Neural crest cell (in vitro differentiated cells): Measurements from ENCODE around the gene MGP. TPM values are rescaled to one million over a fixed set of nuclear protein-coding genes. Genes with fewer than 3 reads are reported as not detected.

Experiments
- DNase-seq: peaks from one replicate; pipeline ENCODE4 v3.0.0; 2021; ENCODE audit warnings: low read depth, mixed read lengths, low spot score
- H3K27ac Mint-ChIP-seq: one replicate; pipeline ENCODE4 v1.8.0; 2021; ENCODE audit warnings: mild to moderate bottlenecking, mixed read lengths; ENCODE audit not compliant: unreplicated experiment
- H3K27me3 Mint-ChIP-seq: 2 replicates; pipeline ENCODE4 v1.8.0; 2021; ENCODE audit warnings: low read depth, mild to moderate bottlenecking, mixed read lengths
- H3K36me3 Mint-ChIP-seq: 2 replicates; pipeline ENCODE4 v1.8.0; 2021; ENCODE audit warnings: low read depth, mild to moderate bottlenecking, mixed read lengths
- H3K4me1 Mint-ChIP-seq: 2 replicates; pipeline ENCODE4 v1.8.0; 2021; ENCODE audit warnings: mixed read lengths
- H3K4me3 Mint-ChIP-seq: one replicate; pipeline ENCODE4 v1.8.0; 2021; ENCODE audit warnings: mild to moderate bottlenecking, mixed read lengths
- H3K9me3 Mint-ChIP-seq: 2 replicates; pipeline ENCODE4 v1.8.0; 2021; ENCODE audit warnings: mixed read lengths
- total RNA-seq: library from RNA; stranded (reverse); gene quantifications from 2 replicates; pipeline ENCODE4 v1.2.1, GENCODE V29; 2021
- TF ChIP-seq, protein P1 (sequence below): fragments of 200-600 bp; sonication (generic); conservative IDR thresholded peaks from 2 replicates; pipeline ENCODE4 v1.5.0; 2021; ENCODE audit warnings: antibody characterized with exemption, mild to moderate bottlenecking

Gene MGP
- total RNA-seq, 1 donor from 2014 or later: not detected

DNA sequence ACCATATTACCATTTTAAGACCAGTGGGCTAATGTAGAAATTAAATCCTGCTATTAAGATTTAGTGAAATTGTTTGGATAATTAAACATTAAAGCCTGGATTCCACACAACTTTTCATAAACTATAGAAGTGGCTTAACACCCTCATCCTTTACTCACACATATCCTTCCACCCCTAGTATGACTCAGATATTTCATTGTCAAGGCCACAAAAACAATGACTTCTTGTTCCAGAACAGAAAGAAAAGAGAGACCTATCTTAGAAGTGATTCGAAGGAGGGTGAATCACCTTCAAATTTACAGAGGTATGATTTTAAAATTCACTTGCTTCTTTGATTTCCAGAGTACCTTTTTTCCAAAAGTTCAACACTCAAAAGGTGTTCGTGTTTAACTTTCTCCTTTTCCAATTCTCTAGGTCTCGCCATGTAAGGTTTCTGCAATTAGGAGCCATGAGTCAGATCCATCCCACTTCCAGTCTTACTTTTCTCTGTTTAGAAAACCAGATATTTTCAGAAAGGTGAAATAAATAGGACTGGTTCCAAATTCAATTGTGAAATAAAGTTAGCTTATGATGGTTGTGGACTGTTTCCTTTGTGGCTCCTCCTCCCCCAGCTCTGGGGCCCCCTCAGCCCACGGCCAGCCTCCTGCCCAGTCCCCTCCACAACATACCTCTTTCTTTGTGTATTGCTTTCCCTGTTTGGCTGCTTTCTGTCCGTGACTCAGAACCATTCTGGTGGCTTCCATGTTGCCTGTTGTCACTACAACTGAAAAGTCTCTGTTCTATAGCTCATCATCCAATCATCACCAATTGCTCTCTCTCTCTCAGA is 24.6 kb upstream of the MGP start:
- Mint-ChIP-seq H3K9me3 (peaks cover 8% of the 10 kb centered on the region), H3K36me3 (no peaks in the 10 kb centered on the region), H3K4me1 (peaks cover 21% of the 10 kb centered on the region), H3K27ac (no peak overlapping the region), H3K4me3 (no peak overlapping the region), H3K27me3 (no peaks in the 10 kb centered on the region)
- no peak for DNase-seq
- TF ChIP-seq, protein P1, sequence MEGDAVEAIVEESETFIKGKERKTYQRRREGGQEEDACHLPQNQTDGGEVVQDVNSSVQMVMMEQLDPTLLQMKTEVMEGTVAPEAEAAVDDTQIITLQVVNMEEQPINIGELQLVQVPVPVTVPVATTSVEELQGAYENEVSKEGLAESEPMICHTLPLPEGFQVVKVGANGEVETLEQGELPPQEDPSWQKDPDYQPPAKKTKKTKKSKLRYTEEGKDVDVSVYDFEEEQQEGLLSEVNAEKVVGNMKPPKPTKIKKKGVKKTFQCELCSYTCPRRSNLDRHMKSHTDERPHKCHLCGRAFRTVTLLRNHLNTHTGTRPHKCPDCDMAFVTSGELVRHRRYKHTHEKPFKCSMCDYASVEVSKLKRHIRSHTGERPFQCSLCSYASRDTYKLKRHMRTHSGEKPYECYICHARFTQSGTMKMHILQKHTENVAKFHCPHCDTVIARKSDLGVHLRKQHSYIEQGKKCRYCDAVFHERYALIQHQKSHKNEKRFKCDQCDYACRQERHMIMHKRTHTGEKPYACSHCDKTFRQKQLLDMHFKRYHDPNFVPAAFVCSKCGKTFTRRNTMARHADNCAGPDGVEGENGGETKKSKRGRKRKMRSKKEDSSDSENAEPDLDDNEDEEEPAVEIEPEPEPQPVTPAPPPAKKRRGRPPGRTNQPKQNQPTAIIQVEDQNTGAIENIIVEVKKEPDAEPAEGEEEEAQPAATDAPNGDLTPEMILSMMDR: no peak

DNA sequence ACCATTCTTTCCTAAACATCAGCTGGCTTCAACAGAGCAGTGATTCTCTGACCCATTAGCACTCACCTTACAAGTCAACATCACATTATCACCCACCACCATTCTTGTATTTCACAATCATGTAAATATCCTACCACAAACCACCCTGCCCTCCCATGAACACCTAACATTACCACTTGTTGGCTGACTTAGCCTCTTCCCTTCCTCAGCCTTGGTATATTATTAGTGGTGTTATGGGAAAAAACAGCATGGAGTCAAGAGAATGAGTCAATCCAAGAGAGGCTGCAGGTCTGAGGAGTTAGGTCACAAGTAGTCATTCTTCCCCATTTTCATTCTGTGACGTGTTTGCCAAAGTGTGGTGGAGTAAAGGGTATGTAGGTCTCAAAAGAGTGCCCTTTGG is 22.3 kb upstream of the MGP start:
- Mint-ChIP-seq H3K36me3 (no peaks in the 10 kb centered on the region), H3K27ac (no peak overlapping the region), H3K27me3 (no peaks in the 10 kb centered on the region), H3K4me1 (peaks cover 14% of the 10 kb centered on the region), H3K9me3 (peaks cover 8% of the 10 kb centered on the region), H3K4me3 (no peak overlapping the region)
- TF ChIP-seq, protein P1: no peak
- DNase-seq: no peak

DNA sequence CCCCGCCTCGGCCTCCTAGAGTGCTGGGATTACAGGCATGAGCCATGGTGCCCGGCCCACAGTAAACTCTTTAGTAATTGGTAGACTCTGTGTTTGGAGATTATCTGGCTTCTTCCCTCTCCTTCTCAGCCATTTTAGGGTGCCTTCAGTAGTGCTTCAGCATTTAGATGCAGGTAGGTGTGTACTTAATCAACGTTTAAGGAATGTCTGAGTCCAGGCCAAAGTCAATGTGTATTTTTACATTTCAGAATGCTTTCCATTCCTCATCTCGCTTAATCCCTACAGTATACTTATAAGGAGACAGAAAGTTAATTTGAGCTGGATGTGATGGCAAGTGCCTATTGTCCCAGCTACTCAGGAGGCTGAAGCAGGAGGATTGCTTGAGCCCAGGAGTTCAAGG is 20.5 kb upstream of the MGP start:
- peaks cover 8% of the 10 kb centered on the region for H3K9me3 Mint-ChIP-seq
- H3K27ac Mint-ChIP-seq: no peak overlapping the region

GRCh38 chr12:14905269-14906004 is 19.8 kb upstream of the MGP start:
- no peaks in the 10 kb centered on the region for H3K27me3 Mint-ChIP-seq
- no peaks in the 10 kb centered on the region for H3K36me3 Mint-ChIP-seq
- no peak overlapping the region for H3K27ac Mint-ChIP-seq
- H3K9me3 Mint-ChIP-seq: peaks cover 9% of the 10 kb centered on the region
- peaks cover 18% of the 10 kb centered on the region for H3K4me1 Mint-ChIP-seq
- no peak overlapping the region for H3K4me3 Mint-ChIP-seq
- DNase-seq: no peak
- TF ChIP-seq, protein P1: no peak

More for the DNA sequence above, 20.5 kb upstream of the MGP start:
- DNase-seq: no peak
- TF ChIP-seq, protein P1: no peak
- Mint-ChIP-seq H3K4me1 (peaks cover 15% of the 10 kb centered on the region), H3K4me3 (no peak overlapping the region), H3K27me3 (no peaks in the 10 kb centered on the region), H3K36me3 (no peaks in the 10 kb centered on the region)

DNA sequence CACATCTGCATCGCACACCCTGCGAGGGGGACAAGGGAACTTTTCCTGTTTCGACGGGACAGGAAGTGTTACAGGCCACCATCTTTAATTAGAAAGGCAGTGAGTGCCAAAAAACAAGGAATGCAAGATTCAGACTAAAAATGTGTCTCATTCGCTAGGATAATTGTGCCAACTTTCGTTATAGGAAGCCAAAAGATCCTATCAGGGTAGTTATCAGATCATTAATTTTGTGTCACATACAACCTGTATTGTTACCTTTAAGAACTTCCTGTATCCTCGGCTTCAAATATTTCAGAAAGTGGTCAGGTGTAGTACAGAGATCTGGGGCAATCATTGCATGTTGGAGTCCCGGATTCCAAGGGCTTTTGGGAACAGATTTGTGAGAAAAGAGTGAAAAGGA is 19.2 kb upstream of the MGP start:
- TF ChIP-seq, protein P1: no peak
- Mint-ChIP-seq H3K36me3 (no peaks in the 10 kb centered on the region), H3K27ac (no peak overlapping the region), H3K9me3 (peaks cover 8% of the 10 kb centered on the region), H3K27me3 (no peaks in the 10 kb centered on the region), H3K4me1 (peaks cover 17% of the 10 kb centered on the region), H3K4me3 (no peak overlapping the region)
- DNase-seq: no peak
